GM18507 (cell line): ENCODE results near the gene GRID1.
A peak's percentile ranks its signal among the peaks of the same experiment; 100 is the strongest.
"Not testable (repeated sequence)": the region's sequence is repeated elsewhere in the genome, so short reads cannot be mapped to it uniquely, and the experiment has no call there.

ENCODE experiments used
- DNase-seq: peaks from one replicate; pipeline ENCODE4 v3.0.0; 2011; ENCODE audit warnings: low read depth; ENCODE audit not compliant: insufficient read length; ENCODE audit errors: extremely low spot score
- FAIRE-seq: peaks from 2 replicates; lab custom pipeline; 2011; peaks lifted over from hg19 to GRCh38; lab: Jason Lieb, UNC

The GRID1 gene

DNA sequence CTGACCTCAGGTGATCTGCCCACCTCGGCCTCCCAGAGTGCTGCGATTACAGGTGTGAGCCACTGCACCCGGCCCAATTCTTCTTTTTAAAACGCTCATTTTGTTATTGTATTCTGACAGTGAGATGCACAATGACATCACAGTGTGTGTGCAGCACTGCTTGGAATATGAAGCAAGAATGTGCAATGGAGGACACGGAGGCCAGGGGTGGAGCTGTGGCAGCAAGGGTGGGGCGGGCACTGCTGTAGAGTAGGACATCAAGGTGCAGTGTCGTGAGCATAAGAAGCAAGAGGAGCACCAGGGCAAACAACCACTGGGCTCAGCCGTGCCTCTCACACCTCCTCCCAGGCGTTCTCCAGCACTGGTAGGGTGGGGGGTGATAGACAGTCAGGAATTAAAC lies 26.8 kb upstream of the GRID1 start:
- no peak for DNase-seq
- no peak for FAIRE-seq

DNA sequence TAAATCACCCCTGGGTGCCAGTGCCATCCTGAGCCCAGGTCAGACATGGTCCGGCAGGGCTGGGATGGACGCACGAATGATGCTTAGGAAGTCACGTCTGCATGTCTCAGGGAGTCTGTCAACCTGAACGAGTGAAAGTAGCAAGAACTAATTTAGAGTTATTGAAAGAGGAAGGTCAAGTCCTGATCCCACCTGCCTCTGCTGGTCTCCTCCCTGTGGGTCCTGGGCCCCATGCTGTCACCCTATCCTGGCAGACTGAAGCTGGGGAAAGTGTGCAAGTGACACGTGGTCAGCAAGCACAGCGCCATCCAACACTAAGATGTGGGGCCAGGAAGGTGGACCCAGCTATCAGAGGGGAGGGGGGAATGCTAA lies 26.1 kb upstream of the GRID1 start:
- peak; percentile 95 for FAIRE-seq
- DNase-seq = peak; percentile 51

GRCh38 chr10:86391986-86392722 lies 25.6 kb upstream of the GRID1 start:
- DNase-seq (no peak), FAIRE-seq (peak; percentile 78)

DNA sequence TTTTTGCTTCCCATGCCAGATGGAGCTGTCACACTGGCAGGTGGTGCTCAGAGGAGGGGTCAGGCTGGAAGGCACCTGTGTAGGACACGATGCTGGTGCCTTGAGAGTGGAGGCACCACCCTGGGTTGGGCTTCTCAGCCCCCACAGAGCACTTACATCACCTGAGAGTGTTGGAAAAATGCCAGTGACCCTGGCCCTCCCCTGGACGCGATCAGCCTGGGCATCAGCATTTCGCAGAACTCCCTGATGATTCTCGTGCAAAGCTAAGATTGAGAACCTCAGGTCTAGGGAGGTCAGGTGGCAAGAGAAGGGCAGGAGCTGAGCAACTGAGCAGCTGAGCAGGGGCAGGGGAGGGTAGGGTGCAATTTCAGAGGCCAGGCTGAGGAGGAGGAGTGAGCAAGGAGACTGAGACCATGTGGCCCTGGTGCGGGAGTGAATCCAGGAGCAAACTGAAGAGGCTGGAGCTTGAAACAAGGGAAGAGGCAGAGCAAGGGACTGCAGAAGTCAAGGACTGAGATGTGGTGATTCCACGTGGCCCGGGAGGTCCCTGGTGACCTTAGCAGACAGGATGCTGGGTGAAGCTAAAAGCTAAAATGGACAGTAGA lies 24.7 kb upstream of the GRID1 start:
- no peak for FAIRE-seq
- DNase-seq = no peak

- no peak for DNase-seq
- FAIRE-seq = peak; percentile 36
Observed at GRCh38 chr10:86390337-86391120, 23.9 kb upstream of the GRID1 start.

DNA sequence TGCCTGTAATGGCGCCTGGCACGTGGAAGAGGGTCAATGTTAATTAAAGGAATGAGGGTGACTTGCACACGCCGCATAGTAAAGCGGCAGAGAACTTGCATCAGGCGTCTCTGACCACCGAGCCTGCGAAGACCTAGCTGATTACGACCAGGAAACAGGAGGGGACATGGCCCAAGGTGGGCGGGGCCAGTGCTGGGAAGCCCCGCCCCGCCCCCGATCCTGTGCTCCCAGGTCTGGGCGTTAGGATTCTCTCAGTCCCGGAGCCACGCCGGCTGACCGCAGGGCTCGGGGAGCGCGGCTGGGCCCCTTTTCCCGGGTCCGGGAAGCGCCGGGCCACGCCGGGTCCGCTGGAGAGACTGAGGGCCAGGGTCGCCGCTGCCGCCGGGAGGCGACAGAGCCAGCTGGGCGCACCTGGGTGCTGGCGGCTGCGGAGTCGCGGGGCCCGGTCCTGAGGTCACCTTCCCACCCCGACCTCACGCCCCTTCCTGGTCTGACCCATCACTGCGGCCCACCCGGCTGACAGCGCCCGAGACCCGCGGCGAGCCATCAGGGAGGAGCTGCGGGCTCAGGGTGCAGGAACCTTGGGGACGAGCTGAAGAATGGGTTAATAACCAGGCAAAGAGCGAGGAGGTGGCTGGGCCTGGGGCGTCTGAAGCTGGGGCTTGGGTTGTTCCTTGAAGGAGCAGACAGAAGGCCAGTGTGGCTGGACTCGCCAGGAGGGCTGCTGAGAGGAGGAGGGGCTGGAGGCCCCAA lies 23.0 kb upstream of the GRID1 start:
- peak; percentile 68 for DNase-seq
- FAIRE-seq = peak; percentile 91

- DNase-seq, FAIRE-seq: not testable (repeated sequence)
Observed at GRCh38 chr10:86389109-86389440, 22.5 kb upstream of the GRID1 start.

GRCh38 chr10:86388119-86388704 lies 21.6 kb upstream of the GRID1 start:
- FAIRE-seq = no peak
- DNase-seq = no peak

- no peak for FAIRE-seq
- DNase-seq = no peak
Observed at GRCh38 chr10:86387178-86387794, 20.7 kb upstream of the GRID1 start.

DNA sequence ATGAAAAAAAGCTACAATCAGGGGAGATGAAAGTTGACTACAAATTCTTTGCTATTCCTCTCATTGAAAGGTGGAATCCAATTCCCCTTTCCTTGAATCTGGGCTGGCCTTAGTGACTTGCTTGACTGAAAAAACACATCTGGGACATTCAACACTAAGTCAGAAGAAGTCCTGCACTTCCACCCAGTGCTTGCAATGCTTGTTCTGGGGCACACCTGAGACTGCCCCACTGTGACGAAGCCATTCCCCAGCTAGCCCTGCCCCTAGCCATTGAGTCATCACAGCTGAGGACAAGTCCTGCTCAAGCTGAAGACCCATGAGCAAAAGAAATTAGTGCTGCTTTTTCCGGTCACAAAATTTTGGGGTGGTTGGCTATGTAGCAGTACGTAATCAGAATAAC lies 19.2 kb upstream of the GRID1 start:
- no peak for FAIRE-seq

DNA sequence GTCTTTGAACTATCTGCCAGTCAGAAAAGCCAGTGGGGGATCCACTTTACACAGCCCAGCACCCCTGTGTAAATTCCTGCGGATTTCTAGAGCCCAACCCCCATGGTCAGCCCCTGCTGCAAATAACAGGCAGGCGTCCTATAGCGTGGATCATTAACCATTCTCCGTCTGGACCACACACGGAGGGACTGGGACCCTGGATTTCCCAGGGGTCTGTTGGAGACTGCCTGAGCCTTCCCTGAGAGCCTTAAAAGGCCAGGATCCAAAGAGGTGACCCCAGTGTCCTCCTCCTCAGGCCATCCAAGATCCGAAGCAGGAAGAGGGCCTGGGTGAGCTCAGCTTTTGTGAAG lies 11.2 kb upstream of the GRID1 start:
- FAIRE-seq (no peak), DNase-seq (no peak)

More for the DNA sequence above, 19.2 kb upstream of the GRID1 start:
- DNase-seq = no peak

DNA sequence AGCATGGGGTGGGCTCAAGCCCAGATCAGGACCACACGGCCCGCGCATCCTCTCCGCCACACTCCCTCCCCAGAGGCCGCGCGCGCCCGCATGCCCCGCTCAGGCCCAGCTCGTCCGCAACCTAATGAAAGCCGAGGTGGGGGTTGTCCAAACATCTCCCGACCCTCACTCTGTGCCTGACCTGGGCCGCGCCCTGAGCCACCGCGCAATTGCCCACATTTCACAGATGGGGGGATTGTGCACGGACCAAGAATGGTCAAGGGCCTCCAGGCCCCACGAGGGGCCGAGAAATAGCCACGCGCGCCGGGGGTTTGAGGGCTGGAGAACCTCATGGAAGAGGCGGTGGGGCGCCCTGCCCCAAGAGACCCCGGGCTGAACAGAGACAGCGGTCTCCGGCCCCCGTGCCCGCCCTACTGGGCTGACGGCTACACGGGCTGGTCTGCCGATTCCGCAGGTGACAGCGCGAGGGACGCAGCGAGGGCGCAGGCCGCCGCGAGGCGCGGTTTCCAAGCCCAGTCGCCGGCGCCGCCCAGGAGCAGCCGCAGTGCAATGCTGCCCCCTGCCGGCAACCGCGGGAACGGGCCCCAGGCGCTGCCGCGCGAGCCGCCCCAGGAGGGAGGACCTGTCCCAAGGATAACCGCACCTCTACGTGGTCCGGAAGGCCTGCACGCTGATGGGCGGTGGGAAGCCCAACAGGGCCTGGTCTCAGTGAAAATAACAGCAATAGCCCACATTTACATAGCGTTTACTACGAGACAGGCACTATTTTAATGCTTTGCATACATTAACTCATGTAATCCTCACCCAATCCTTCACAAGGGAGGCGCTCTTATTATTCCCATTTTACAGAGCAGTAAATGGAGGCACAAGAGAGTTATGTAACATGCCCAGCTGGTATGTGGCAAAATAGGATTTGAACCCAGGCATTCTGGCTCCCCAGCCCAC lies 10.5 kb upstream of the GRID1 start:
- FAIRE-seq (peak; percentile 83), DNase-seq (peak; percentile 80)

DNA sequence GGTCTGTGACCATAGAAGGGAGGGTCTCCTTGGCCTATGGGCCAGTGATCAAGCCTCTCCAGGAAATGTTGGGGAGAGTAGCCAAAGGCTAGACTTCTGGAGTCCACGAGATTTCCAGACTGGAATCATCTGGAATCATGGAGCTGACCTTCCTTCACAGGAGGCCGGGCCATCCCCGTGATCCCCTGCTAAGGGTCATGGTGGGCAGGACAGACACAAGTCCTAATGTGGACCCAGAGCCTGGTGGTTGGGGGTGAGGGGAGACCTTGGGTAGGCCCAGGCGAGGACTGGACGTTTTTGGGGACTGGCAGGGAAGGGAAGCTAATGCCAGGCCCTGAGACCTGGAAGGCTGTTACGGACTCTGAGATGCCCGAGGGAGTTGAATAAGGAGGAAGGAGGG lies 9.8 kb upstream of the GRID1 start:
- DNase-seq (no peak), FAIRE-seq (no peak)

GRCh38 chr10:86375204-86375603 lies 8.6 kb upstream of the GRID1 start:
- FAIRE-seq (no peak), DNase-seq (no peak)

- DNase-seq = no peak
- no peak for FAIRE-seq
Observed at GRCh38 chr10:86374664-86375063, 8.1 kb upstream of the GRID1 start.

DNA sequence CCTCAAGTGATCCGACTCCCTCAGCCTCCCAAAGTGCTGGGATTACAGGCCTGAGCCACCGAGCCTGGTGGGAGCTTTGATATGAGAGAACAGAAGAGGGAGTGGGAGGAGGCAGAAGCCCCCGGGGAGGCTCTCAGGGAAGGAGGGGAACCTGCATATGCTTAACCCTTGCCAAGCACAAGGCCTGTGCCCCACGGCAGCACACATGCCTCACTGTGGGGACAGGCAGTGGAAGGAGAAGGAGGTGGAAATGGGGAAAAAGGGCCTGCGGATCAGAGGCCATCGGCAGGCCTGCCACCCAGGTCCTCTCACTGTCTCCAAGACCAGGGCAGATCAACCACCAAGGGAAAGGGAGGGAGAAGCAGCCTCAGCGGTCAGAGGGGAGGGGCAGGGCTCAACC lies 7.2 kb upstream of the GRID1 start:
- no peak for DNase-seq
- FAIRE-seq = no peak

DNA sequence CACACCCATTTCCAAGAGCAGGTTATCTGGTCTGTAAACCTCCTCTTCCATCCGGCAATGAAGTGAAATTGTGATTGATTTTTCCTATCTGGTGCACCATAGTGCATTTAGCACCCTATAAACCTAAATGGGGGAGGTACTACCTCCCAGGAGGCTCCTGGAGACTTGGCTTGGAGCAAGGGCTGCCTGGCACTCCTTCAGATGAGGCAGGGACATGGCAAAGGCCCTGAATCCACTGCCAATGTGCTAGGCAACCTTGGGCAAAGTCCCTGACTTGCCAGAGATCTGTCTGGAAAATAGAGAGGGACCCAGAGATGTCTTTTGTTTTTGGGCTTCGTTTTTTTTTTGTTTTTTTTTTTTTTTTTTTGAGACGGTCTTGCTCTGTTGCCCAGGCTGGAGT lies 6.7 kb upstream of the GRID1 start:
- DNase-seq = no peak
- FAIRE-seq = no peak

GRCh38 chr10:86372784-86373239 lies 6.2 kb upstream of the GRID1 start:
- no peak for FAIRE-seq
- no peak for DNase-seq
